Astrocyte (in vitro differentiated cells and primary cell): ENCODE measurements around the gene MOXD1. TPM values are rescaled to one million over a fixed set of nuclear protein-coding genes. Genes with fewer than 3 reads are reported as not detected.

Experiments
- DNase-seq: peaks from one replicate; pipeline ENCODE4 v3.0.0-alpha.2; 2010; ENCODE audit warnings: low read depth
- FAIRE-seq: peaks from 2 replicates; lab custom pipeline; 2011; peaks lifted over from hg19 to GRCh38; lab: Jason Lieb, UNC
- H2AFZ ChIP-seq: 2 replicates; pipeline ENCODE4 v1.6.0; 2012; ENCODE audit warnings: low read depth, low read length, inconsistent platforms
- H3K27ac ChIP-seq: 2 replicates; pipeline ENCODE4 v1.5.1; 2011; ENCODE audit warnings: low read depth, low read length, inconsistent platforms
- H3K27me3 ChIP-seq: 2 replicates; pipeline ENCODE4 v1.6.0; 2011; ENCODE audit warnings: low read length, inconsistent platforms; ENCODE audit not compliant: insufficient read depth
- H3K36me3 ChIP-seq: 2 replicates; pipeline ENCODE4 v1.5.1; 2011; ENCODE audit warnings: low read length, inconsistent platforms; ENCODE audit not compliant: insufficient read depth
- H3K4me1 ChIP-seq: 2 replicates; pipeline ENCODE4 v1.5.1; 2011; ENCODE audit warnings: low read length, inconsistent platforms; ENCODE audit not compliant: insufficient read depth
- H3K4me2 ChIP-seq: 2 replicates; pipeline ENCODE4 v1.6.0; 2012; ENCODE audit warnings: low read length, inconsistent platforms
- H3K4me3 ChIP-seq: 2 replicates; pipeline ENCODE4 v1.5.1; 2011; ENCODE audit warnings: low read depth, mild to moderate bottlenecking, low read length, inconsistent platforms; ENCODE audit not compliant: insufficient read depth
- H3K79me2 ChIP-seq: 2 replicates; pipeline ENCODE4 v1.6.0; 2012; ENCODE audit warnings: mild to moderate bottlenecking, low read length, inconsistent platforms; ENCODE audit not compliant: insufficient read depth
- H3K9ac ChIP-seq: 2 replicates; pipeline ENCODE4 v1.6.0; 2012; ENCODE audit warnings: mild to moderate bottlenecking, low read length, inconsistent platforms
- H3K9me3 ChIP-seq: 2 replicates; pipeline ENCODE4 v1.5.1; 2012; ENCODE audit warnings: low read depth, mild to moderate bottlenecking, low read length, inconsistent platforms; ENCODE audit not compliant: insufficient read depth
- H4K20me1 ChIP-seq: 2 replicates; pipeline ENCODE4 v1.6.0; 2012; ENCODE audit warnings: low read length, inconsistent platforms; ENCODE audit not compliant: insufficient read depth
- H3K27ac Mint-ChIP-seq: one replicate; pipeline ENCODE4 v1.8.0; 2021; ENCODE audit warnings: mild to moderate bottlenecking, mixed read lengths; ENCODE audit not compliant: unreplicated experiment
- H3K27me3 Mint-ChIP-seq: one replicate; pipeline ENCODE4 v1.8.0; 2021; ENCODE audit warnings: low read depth, mixed read lengths; ENCODE audit not compliant: unreplicated experiment
- H3K36me3 Mint-ChIP-seq: one replicate; pipeline ENCODE4 v1.8.0; 2021; ENCODE audit warnings: low read depth, mixed read lengths; ENCODE audit not compliant: unreplicated experiment
- H3K4me1 Mint-ChIP-seq: one replicate; pipeline ENCODE4 v1.8.0; 2021; ENCODE audit warnings: low read depth, mixed read lengths; ENCODE audit not compliant: unreplicated experiment
- H3K4me3 Mint-ChIP-seq: one replicate; pipeline ENCODE4 v1.8.0; 2021; ENCODE audit warnings: mild to moderate bottlenecking, moderate library complexity, mixed read lengths; ENCODE audit not compliant: unreplicated experiment
- H3K9me3 Mint-ChIP-seq: one replicate; pipeline ENCODE4 v1.8.0; 2021; ENCODE audit warnings: mild to moderate bottlenecking, mixed read lengths; ENCODE audit not compliant: unreplicated experiment
- EZH2 ChIP-seq: IDR thresholded peaks from 2 replicates; pipeline ENCODE4 v1.6.1; 2012; ENCODE audit warnings: mild to moderate bottlenecking, low read length, inconsistent platforms; ENCODE audit not compliant: insufficient read depth
- total RNA-seq: library from RNA; stranded (reverse); gene quantifications from 2 replicates; pipeline ENCODE4 v1.2.1, GENCODE V29; 2021
- TF ChIP-seq, protein P1 (sequence below): IDR thresholded peaks from 2 replicates; pipeline ENCODE4 v1.5.1; 2011; ENCODE audit warnings: low read depth, mild to moderate bottlenecking, inconsistent platforms, low read length, moderate library complexity; ENCODE audit not compliant: insufficient read depth

The MOXD1 gene
- total RNA-seq, 1 donor from 2014 or later, result 3.5 TPM

- FAIRE-seq (no peak), DNase-seq (no peak)
- Mint-ChIP-seq H3K36me3 (no peaks in the 10 kb centered on the region), H3K4me1 (peaks cover 5% of the 10 kb centered on the region), H3K27ac (no peak overlapping the region), H3K9me3 (no peaks in the 10 kb centered on the region), H3K4me3 (no peak overlapping the region), H3K27me3 (no peaks in the 10 kb centered on the region)
- Histone ChIP-seq H4K20me1 (no peaks in the 10 kb centered on the region), H3K9me3 (no peaks in the 10 kb centered on the region), H3K4me2 (peak overlapping the region; percentile 4), H2AFZ (peak overlapping the region; percentile 8), H3K27me3 (no peaks in the 10 kb centered on the region), H3K79me2 (no peaks in the 10 kb centered on the region), H3K9ac (no peak overlapping the region), H3K27ac (no peak overlapping the region), H3K36me3 (no peaks in the 10 kb centered on the region), H3K4me3 (no peak overlapping the region), H3K4me1 (no peaks in the 10 kb centered on the region)
- TF ChIP-seq, protein P1, sequence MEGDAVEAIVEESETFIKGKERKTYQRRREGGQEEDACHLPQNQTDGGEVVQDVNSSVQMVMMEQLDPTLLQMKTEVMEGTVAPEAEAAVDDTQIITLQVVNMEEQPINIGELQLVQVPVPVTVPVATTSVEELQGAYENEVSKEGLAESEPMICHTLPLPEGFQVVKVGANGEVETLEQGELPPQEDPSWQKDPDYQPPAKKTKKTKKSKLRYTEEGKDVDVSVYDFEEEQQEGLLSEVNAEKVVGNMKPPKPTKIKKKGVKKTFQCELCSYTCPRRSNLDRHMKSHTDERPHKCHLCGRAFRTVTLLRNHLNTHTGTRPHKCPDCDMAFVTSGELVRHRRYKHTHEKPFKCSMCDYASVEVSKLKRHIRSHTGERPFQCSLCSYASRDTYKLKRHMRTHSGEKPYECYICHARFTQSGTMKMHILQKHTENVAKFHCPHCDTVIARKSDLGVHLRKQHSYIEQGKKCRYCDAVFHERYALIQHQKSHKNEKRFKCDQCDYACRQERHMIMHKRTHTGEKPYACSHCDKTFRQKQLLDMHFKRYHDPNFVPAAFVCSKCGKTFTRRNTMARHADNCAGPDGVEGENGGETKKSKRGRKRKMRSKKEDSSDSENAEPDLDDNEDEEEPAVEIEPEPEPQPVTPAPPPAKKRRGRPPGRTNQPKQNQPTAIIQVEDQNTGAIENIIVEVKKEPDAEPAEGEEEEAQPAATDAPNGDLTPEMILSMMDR, result no peak
- TF ChIP-seq EZH2, result no peak
Observed at GRCh38 chr6:132275066-132275970, 126.0 kb downstream of the MOXD1 start.

- Histone ChIP-seq H3K9ac (no peak overlapping the region), H4K20me1 (no peaks in the 10 kb centered on the region), H2AFZ (no peak overlapping the region), H3K79me2 (no peaks in the 10 kb centered on the region), H3K4me1 (no peaks in the 10 kb centered on the region), H3K9me3 (no peaks in the 10 kb centered on the region), H3K36me3 (no peaks in the 10 kb centered on the region), H3K27me3 (no peaks in the 10 kb centered on the region), H3K4me2 (no peak overlapping the region), H3K4me3 (no peak overlapping the region), H3K27ac (no peak overlapping the region)
- FAIRE-seq (no peak), DNase-seq (no peak)
- Mint-ChIP-seq H3K36me3 (no peaks in the 10 kb centered on the region), H3K4me3 (no peak overlapping the region), H3K27ac (no peak overlapping the region), H3K27me3 (no peaks in the 10 kb centered on the region), H3K9me3 (no peaks in the 10 kb centered on the region), H3K4me1 (peaks cover 5% of the 10 kb centered on the region)
- no peak for TF ChIP-seq EZH2
- TF ChIP-seq, protein P1, result no peak
Observed at GRCh38 chr6:132272776-132273175, 128.5 kb downstream of the MOXD1 start.
